ENCODE results near the gene CD81.
"Not testable (repeated sequence)": the region's sequence is repeated elsewhere in the genome, so short reads cannot be mapped to it uniquely, and the experiment has no call there.

CD81 gene

GRCh38 chr11:2357651-2358050 is 19.5 kb upstream of the CD81 start:
- not testable (repeated sequence) for DNase-seq (ENCODE audit: low spot score)

- DNase-seq (ENCODE audit: low spot score): no peak
These were observed 18.2 kb upstream of the CD81 start for GRCh38 chr11:2358754-2359442.

GRCh38 chr11:2359557-2359956 is 17.6 kb upstream of the CD81 start:
- DNase-seq (ENCODE audit: low spot score): no peak

- no peak for DNase-seq (ENCODE audit: low spot score)
These were observed 16.9 kb upstream of the CD81 start for GRCh38 chr11:2360081-2360642.

GRCh38 chr11:2361565-2361964 is 15.5 kb upstream of the CD81 start:
- DNase-seq (ENCODE audit: low spot score): no peak

GRCh38 chr11:2362414-2362813 is 14.7 kb upstream of the CD81 start:
- no peak for DNase-seq (ENCODE audit: low spot score)

GRCh38 chr11:2363130-2363529 is 14.0 kb upstream of the CD81 start:
- no peak for DNase-seq (ENCODE audit: low spot score)

- no peak for DNase-seq (ENCODE audit: low spot score)
These were observed 13.3 kb upstream of the CD81 start for GRCh38 chr11:2363577-2364370.

- DNase-seq (ENCODE audit: low spot score): not testable (repeated sequence)
These were observed 12.7 kb upstream of the CD81 start for GRCh38 chr11:2364386-2364785.

GRCh38 chr11:2365571-2366210 is 11.4 kb upstream of the CD81 start:
- no peak for DNase-seq (ENCODE audit: low spot score)

- DNase-seq (ENCODE audit: low spot score): no peak
These were observed 10.8 kb upstream of the CD81 start for GRCh38 chr11:2366276-2366675.

- no peak for DNase-seq (ENCODE audit: low spot score)
These were observed 10.4 kb upstream of the CD81 start for GRCh38 chr11:2366733-2367132.

- DNase-seq (ENCODE audit: low spot score): no peak
These were observed 9.6 kb upstream of the CD81 start for GRCh38 chr11:2367266-2368160.

- DNase-seq (ENCODE audit: low spot score): no peak
These were observed 8.8 kb upstream of the CD81 start for GRCh38 chr11:2368178-2368850.

- DNase-seq (ENCODE audit: low spot score): no peak
These were observed 8.3 kb upstream of the CD81 start for GRCh38 chr11:2368851-2369180.

- DNase-seq (ENCODE audit: low spot score): no peak
These were observed 7.8 kb upstream of the CD81 start for GRCh38 chr11:2369320-2369719.

- no peak for DNase-seq (ENCODE audit: low spot score)
These were observed 7.2 kb upstream of the CD81 start for GRCh38 chr11:2369896-2370295.

- DNase-seq (ENCODE audit: low spot score): no peak
These were observed 2.5 kb upstream of the CD81 start for GRCh38 chr11:2374456-2375201.

- no peak for DNase-seq (ENCODE audit: low spot score)
These were observed 1.7 kb upstream of the CD81 start for GRCh38 chr11:2375341-2375853.

GRCh38 chr11:2375964-2376551 is 1.1 kb upstream of the CD81 start:
- no peak for DNase-seq (ENCODE audit: low spot score)
